NB4 (cell line): ENCODE measurements around the gene KYNU.
A peak's percentile ranks its signal among the peaks of the same experiment; 100 is the strongest.
"Not testable (repeated sequence)": the region's sequence is repeated elsewhere in the genome, so short reads cannot be mapped to it uniquely, and the experiment has no call there.

Experiments
- DNase-seq: peaks from one replicate; pipeline ENCODE4 v3.0.0; 2010; ENCODE audit warnings: low read depth
- H3K4me3 ChIP-seq: one replicate; pipeline ENCODE4 v1.5.1; 2011; ENCODE audit warnings: mild to moderate bottlenecking, low read depth, low read length, moderate library complexity
- MYC ChIP-seq: IDR thresholded peaks from 2 replicates; pipeline ENCODE4 v1.6.1; 2011; ENCODE audit warnings: low read depth, low read length
- POLR2A ChIP-seq: IDR thresholded peaks from 2 replicates; pipeline ENCODE4 v1.6.1; 2011; ENCODE audit warnings: mild to moderate bottlenecking; ENCODE audit not compliant: insufficient read length; ENCODE audit errors: extremely low read depth
- TF ChIP-seq, protein P1 (sequence below): IDR thresholded peaks from one replicate; pipeline ENCODE4 v1.5.1; 2012; ENCODE audit warnings: low read depth, low read length
- TF ChIP-seq, protein P2 (sequence below): IDR thresholded peaks from 2 replicates; pipeline ENCODE4 v1.6.1; 2011; ENCODE audit warnings: low read depth, low read length

The KYNU gene

DNA sequence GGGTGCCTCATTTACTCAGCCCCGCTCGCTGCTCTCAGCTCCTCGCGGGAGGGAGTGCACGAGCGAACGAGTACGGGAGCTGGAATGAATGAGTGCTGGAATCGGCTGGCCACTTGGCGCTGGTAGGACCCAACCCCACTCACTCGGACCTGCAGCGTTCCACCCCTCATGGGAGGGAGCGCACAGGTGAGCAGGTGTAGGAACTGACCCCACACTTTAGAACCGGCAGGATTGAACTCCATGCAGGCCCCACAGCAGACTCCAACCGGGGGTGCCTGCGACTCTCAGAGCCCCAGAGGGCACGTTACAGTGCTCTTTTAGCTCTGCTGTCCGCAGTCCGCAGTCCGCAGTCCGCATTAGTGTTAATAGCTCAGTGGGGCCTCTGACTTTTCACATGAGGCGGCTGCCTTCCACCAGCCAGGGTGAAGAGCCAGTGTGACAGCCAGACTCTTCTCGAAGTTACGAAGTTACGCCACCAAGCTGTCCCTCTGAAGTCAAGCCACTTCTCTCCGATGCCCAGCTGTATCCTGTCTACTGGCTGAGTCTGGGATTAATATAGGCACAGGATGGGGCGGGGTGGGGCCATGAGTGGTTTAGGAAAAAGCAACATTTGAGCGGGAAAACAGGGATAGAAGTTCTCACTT lies 149.1 kb downstream of the KYNU start:
- no peak overlapping the region for H3K4me3 ChIP-seq
- DNase-seq: no peak
- TF ChIP-seq MYC (no peak), POLR2A (no peak)
- TF ChIP-seq, protein P1, sequence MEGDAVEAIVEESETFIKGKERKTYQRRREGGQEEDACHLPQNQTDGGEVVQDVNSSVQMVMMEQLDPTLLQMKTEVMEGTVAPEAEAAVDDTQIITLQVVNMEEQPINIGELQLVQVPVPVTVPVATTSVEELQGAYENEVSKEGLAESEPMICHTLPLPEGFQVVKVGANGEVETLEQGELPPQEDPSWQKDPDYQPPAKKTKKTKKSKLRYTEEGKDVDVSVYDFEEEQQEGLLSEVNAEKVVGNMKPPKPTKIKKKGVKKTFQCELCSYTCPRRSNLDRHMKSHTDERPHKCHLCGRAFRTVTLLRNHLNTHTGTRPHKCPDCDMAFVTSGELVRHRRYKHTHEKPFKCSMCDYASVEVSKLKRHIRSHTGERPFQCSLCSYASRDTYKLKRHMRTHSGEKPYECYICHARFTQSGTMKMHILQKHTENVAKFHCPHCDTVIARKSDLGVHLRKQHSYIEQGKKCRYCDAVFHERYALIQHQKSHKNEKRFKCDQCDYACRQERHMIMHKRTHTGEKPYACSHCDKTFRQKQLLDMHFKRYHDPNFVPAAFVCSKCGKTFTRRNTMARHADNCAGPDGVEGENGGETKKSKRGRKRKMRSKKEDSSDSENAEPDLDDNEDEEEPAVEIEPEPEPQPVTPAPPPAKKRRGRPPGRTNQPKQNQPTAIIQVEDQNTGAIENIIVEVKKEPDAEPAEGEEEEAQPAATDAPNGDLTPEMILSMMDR: no peak
- TF ChIP-seq, protein P2, sequence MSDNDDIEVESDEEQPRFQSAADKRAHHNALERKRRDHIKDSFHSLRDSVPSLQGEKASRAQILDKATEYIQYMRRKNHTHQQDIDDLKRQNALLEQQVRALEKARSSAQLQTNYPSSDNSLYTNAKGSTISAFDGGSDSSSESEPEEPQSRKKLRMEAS: no peak

DNA sequence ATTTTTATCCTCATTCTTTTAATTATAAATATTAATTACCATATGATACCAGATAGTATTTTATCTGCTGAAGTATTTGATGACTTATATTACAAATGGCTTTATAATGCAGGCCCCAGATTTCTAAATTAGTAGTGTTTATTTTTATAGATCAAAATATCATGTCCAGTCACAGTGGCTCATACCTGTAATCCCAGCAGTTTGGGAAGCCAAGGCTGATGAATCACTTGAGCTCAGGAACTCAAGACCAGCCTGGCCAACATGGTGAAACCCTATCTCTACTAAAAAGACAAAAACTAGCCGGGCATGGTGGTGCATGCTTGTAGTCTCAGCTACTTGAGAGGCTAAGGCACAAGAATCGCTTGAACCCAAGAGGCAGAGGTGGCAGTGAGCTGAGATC lies 151.7 kb downstream of the KYNU start:
- DNase-seq: no peak
- H3K4me3 ChIP-seq: no peak overlapping the region

DNA sequence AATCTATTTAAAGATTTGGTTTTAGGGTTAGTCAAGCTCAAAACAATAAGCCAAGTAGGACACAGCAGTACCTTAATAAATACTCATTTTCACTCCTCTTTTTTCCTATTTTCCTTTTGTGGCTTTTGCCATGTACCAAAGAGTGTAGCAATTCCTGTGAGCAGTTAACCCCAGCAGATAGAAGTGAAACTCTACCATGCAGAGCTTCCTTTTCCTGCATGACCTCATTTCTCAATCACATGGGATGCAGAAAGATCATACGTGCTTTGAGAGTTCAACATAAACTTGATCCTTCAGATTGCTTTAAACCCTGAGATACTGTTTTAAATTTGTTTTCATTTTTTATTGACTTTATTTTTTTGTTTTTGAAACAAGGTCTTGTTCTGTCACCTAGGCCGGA lies 152.7 kb downstream of the KYNU start:
- peak; percentile 71 for DNase-seq
- TF ChIP-seq MYC (no peak), POLR2A (no peak)
- TF ChIP-seq, protein P1: no peak
- TF ChIP-seq, protein P2: no peak
- no peak overlapping the region for H3K4me3 ChIP-seq

More for the DNA sequence above, 151.7 kb downstream of the KYNU start:
- TF ChIP-seq, protein P1: no peak
- TF ChIP-seq, protein P2: no peak
- TF ChIP-seq POLR2A: no peak
- no peak for TF ChIP-seq MYC

DNA sequence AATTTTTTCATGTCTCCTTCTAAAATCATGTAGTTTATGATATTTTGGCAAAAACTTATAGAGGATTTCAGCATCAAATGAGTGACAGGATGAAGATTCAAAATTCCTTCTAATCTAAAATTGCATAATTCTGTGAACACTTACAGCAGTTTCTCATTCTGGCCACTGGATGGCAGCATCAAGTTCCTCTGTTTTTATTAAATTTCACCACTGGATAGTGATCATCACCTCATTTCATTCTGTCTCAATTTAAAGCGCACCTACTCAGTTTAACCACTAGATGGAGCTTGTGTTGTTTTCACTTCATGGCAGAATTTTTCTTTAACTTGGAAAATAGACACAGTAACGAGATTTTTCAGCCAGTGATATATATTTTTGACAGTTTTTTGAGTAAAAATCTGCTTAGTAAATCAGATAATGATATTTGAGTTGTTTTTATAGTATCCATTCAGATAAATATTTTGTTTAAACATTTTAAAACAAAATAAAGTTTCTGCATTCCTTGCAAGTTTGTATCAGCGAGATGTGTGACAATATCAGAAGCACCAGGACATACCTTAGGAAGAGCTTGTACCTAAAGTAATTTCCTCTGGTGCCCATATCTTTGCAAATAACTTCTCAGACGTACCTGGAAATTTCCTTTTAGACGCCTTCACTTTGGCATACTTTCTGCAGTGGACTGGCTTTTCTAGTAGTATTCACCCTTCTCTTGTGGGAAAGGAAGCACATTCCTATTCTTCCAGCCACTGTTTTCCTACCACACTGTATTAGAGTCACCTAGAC lies 157.0 kb downstream of the KYNU start:
- peak; percentile 86 for DNase-seq
- H3K4me3 ChIP-seq: no peak overlapping the region
- TF ChIP-seq, protein P2: no peak
- TF ChIP-seq POLR2A (no peak), MYC (no peak)
- TF ChIP-seq, protein P1: peak; percentile 90

DNA sequence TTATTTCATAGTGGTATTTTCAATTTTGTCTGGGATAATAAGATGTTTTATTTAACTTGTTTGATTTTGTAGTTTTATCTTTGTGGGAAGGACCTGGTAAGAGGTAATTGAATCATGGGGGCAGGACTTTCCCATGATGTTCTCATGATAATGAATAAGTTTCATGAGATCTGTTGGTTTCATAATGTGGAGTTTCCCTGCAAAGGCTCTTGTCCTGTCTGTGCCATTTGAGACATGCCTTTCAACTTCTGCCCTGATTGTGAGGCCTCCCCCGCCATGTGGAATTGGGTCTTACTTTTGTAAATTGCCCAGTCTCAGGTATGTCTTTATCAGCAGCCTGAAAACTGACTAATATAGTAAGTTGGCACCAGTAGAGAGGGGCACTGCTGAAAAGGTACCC lies 174.0 kb downstream of the KYNU start:
- no peak for DNase-seq
- no peak overlapping the region for H3K4me3 ChIP-seq
- TF ChIP-seq MYC: no peak
- TF ChIP-seq, protein P2: no peak
- no peak for TF ChIP-seq POLR2A
- TF ChIP-seq, protein P1: no peak

DNA sequence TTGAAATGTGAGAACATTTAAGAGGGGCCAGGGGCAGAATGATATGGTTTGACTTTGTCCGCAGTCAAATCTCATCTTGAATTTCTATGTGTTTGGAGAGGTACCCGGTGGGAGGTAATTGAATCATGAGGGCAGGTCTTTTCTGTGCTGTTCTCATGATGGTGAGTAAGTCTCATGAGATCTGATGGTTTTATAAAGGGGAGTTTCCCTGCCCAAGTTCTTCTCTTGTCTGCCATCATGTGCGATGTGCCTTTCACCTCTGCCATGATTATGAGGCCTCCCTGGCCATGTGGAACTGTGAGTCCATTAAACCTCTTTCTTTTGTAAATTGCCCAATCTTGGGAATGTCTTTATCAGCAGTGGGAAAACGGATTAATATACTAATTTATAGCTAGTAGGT lies 176.0 kb downstream of the KYNU start:
- H3K4me3 ChIP-seq, DNase-seq: not testable (repeated sequence)
